ENCODE data around the gene SLC1A3. TPM values are rescaled to one million over a fixed set of nuclear protein-coding genes. Genes with fewer than 3 reads are reported as not detected.

The SLC1A3 gene
- total and polyA plus RNA-seq, 10 of the 15 experiments (the other 5 are each of a cell fraction or from before 2014, with no cell fraction given) = 0.23 to 4.4 (median 3.3) TPM

DNA sequence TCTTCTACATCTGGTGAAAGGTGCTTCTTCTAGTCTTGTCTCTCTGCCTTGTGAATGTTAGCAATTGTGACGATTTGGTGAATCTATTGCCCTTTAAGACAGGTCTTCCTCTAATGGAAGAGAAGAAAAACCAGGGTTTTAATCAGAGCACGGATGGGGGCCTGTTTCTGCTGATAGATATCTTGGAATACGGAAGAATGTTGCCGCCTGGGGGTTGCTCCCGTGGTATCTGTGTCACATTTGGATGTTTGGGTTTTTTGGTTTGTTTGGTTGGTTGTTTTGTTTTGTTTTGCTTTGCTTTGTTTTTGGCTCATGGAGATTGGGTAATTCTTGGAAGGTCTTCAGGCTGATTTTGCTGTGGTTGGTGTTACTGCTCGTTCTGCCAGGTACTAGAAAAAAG is 9.7 kb upstream of the SLC1A3 start:
- H2AFZ ChIP-seq (ENCODE audit: control insufficient read depth, low read depth, low read length) = no peak overlapping the region
- H3K36me3 ChIP-seq (ENCODE audit: control insufficient read depth in 2 of 2, insufficient read depth in 2 of 2, low read length in 1 of 2) = no peaks in the 10 kb centered on the region
- 44% methylated on average over 6 of the region's 6 CpGs for WGBS (ENCODE audit: insufficient coverage, insufficient replicate concordance, low lambda C conversion rate, missing lambda C conversion rate)
- ChIA-PET RAD21 (ENCODE audit: unreplicated experiment) (no interaction called here), CTCF (no interaction called here), SMC1A (ENCODE audit: uncharacterized antibody, unreplicated experiment) (interaction anchor here (0.6 kb wide), 1 partner anchor 50 kb away, joined by 6 read pairs; no protein-coding TSS in a partner anchor), POLR2A (interaction anchor here (0.6 kb wide), 1 partner anchor 13 kb away, joined by 3 read pairs; no protein-coding TSS in a partner anchor)
- no peak for FAIRE-seq
- H3K27me3 ChIP-seq (replicated peaks in 1 of 2; ENCODE audit: control insufficient read depth in 2 of 2, insufficient read depth in 2 of 2, low read length in 1 of 2) = no peaks in the 10 kb centered on the region
- no peak overlapping the region for H3K4me2 ChIP-seq (ENCODE audit: control insufficient read depth, insufficient read depth)
- no peak overlapping the region for H3K9ac ChIP-seq (ENCODE audit: control insufficient read depth, insufficient read depth, low read length)
- ATAC-seq = no peak
- H3K9me3 ChIP-seq (replicated peaks; ENCODE audit: control insufficient read depth, insufficient read depth, low read length) = no peaks in the 10 kb centered on the region
- no TSS peak for BruUV-seq (replicated peaks)
- no peak overlapping the region for H3K27ac ChIP-seq (ENCODE audit: control insufficient read depth, insufficient read depth)
- H3K79me2 ChIP-seq (ENCODE audit: control insufficient read depth, insufficient read depth, low read length) = no peaks in the 10 kb centered on the region
- no peaks in the 10 kb centered on the region for H3K4me1 ChIP-seq (ENCODE audit: control insufficient read depth, insufficient read depth, low read length)
- in situ Hi-C loops (cut with MboI) (no loop called here), intact Hi-C loops (cut with micrococcal nuclease; ENCODE audit: unreplicated experiment) (no loop called here)
- H4K20me1 ChIP-seq (ENCODE audit: control insufficient read depth, insufficient read depth) = no peaks in the 10 kb centered on the region
- TF ChIP-seq EGR1 (IDR thresholded peaks at IDR 0.05; ENCODE audit: borderline replicate concordance in 1 of 2, low read depth in 2 of 2, low read length in 2 of 2) (no peak), SRF (IDR thresholded peaks at IDR 0.05; ENCODE audit: low read depth in 2 of 2, low read length in 2 of 2) (no peak), FOXM1 (IDR thresholded peaks at IDR 0.05; ENCODE audit: low read depth, low read length) (no peak), NR2C2 (IDR thresholded peaks at IDR 0.05; ENCODE audit: borderline replicate concordance, control insufficient read depth, insufficient read length, low read depth) (no peak), SUZ12 (IDR thresholded peaks at IDR 0.05; ENCODE audit: unreplicated experiment) (no peak), ZNF217 (IDR thresholded peaks at IDR 0.05) (no peak), NFIC (IDR thresholded peaks at IDR 0.05; ENCODE audit: low read depth, low read length) (no peak), YBX1 (IDR thresholded peaks at IDR 0.05) (no peak)
- TF ChIP-seq, protein P1, sequence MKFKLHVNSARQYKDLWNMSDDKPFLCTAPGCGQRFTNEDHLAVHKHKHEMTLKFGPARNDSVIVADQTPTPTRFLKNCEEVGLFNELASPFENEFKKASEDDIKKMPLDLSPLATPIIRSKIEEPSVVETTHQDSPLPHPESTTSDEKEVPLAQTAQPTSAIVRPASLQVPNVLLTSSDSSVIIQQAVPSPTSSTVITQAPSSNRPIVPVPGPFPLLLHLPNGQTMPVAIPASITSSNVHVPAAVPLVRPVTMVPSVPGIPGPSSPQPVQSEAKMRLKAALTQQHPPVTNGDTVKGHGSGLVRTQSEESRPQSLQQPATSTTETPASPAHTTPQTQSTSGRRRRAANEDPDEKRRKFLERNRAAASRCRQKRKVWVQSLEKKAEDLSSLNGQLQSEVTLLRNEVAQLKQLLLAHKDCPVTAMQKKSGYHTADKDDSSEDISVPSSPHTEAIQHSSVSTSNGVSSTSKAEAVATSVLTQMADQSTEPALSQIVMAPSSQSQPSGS (IDR thresholded peaks at IDR 0.05; ENCODE audit: low read length) = no peak
- no peak for DNase-seq (ENCODE audit: low read depth, low spot score)
- H3K4me3 ChIP-seq = no peak overlapping the region
